ENCODE results near the gene PER2.

Gene PER2

GRCh38 chr2:238231809-238232208 is 56.6 kb downstream of the PER2 start:
- H3K36me3 Mint-ChIP-seq (ENCODE audit: low read depth) = no peaks in the 10 kb centered on the region
- H3K4me3 Mint-ChIP-seq = peak overlapping the region; percentile 82
- no peak overlapping the region for H3K27ac Mint-ChIP-seq
- peaks cover 67% of the 10 kb centered on the region for H3K27me3 Mint-ChIP-seq (ENCODE audit: low read depth)
- peaks cover 11% of the 10 kb centered on the region for H3K4me1 Mint-ChIP-seq (ENCODE audit: low read depth)
- no peaks in the 10 kb centered on the region for H3K9me3 Mint-ChIP-seq

- Mint-ChIP-seq H3K27me3 (ENCODE audit: low read depth) (peaks cover 62% of the 10 kb centered on the region), H3K9me3 (no peaks in the 10 kb centered on the region), H3K4me3 (peak overlapping the region; percentile 82), H3K27ac (no peak overlapping the region), H3K36me3 (ENCODE audit: low read depth) (no peaks in the 10 kb centered on the region), H3K4me1 (ENCODE audit: low read depth) (peaks cover 11% of the 10 kb centered on the region)
Observed at GRCh38 chr2:238231251-238231793, 57.1 kb downstream of the PER2 start.

- Mint-ChIP-seq H3K4me1 (ENCODE audit: low read depth) (peaks cover 11% of the 10 kb centered on the region), H3K27me3 (ENCODE audit: low read depth) (peaks cover 56% of the 10 kb centered on the region), H3K36me3 (ENCODE audit: low read depth) (no peaks in the 10 kb centered on the region), H3K9me3 (no peaks in the 10 kb centered on the region), H3K4me3 (peak overlapping the region; percentile 54), H3K27ac (no peak overlapping the region)
Observed at GRCh38 chr2:238230699-238231098, 57.7 kb downstream of the PER2 start.

- no peaks in the 10 kb centered on the region for H3K9me3 Mint-ChIP-seq
- H3K36me3 Mint-ChIP-seq (ENCODE audit: low read depth) = no peaks in the 10 kb centered on the region
- peaks cover 9% of the 10 kb centered on the region for H3K4me1 Mint-ChIP-seq (ENCODE audit: low read depth)
- H3K27ac Mint-ChIP-seq = no peak overlapping the region
- peaks cover 44% of the 10 kb centered on the region for H3K27me3 Mint-ChIP-seq (ENCODE audit: low read depth)
- no peak overlapping the region for H3K4me3 Mint-ChIP-seq
Observed at GRCh38 chr2:238228700-238229099, 59.7 kb downstream of the PER2 start.

- no peaks in the 10 kb centered on the region for H3K9me3 Mint-ChIP-seq
- no peak overlapping the region for H3K4me3 Mint-ChIP-seq
- H3K36me3 Mint-ChIP-seq (ENCODE audit: low read depth) = no peaks in the 10 kb centered on the region
- peaks cover 34% of the 10 kb centered on the region for H3K27me3 Mint-ChIP-seq (ENCODE audit: low read depth)
- no peak overlapping the region for H3K27ac Mint-ChIP-seq
- peaks cover 9% of the 10 kb centered on the region for H3K4me1 Mint-ChIP-seq (ENCODE audit: low read depth)
Observed at GRCh38 chr2:238227587-238228032, 60.8 kb downstream of the PER2 start.

- Mint-ChIP-seq H3K9me3 (no peaks in the 10 kb centered on the region), H3K27ac (no peak overlapping the region), H3K4me1 (ENCODE audit: low read depth) (peaks cover 9% of the 10 kb centered on the region), H3K27me3 (ENCODE audit: low read depth) (peaks cover 28% of the 10 kb centered on the region), H3K4me3 (no peak overlapping the region), H3K36me3 (ENCODE audit: low read depth) (no peaks in the 10 kb centered on the region)
Observed at GRCh38 chr2:238226698-238227586, 61.5 kb downstream of the PER2 start.

- Mint-ChIP-seq H3K36me3 (ENCODE audit: low read depth) (no peaks in the 10 kb centered on the region), H3K4me3 (no peak overlapping the region), H3K4me1 (ENCODE audit: low read depth) (peaks cover 5% of the 10 kb centered on the region), H3K27ac (no peak overlapping the region), H3K27me3 (ENCODE audit: low read depth) (peaks cover 21% of the 10 kb centered on the region), H3K9me3 (no peaks in the 10 kb centered on the region)
Observed at GRCh38 chr2:238225911-238226697, 62.3 kb downstream of the PER2 start.

GRCh38 chr2:238225121-238225520 is 63.3 kb downstream of the PER2 start:
- H3K27me3 Mint-ChIP-seq (ENCODE audit: low read depth) = peaks cover 15% of the 10 kb centered on the region
- no peak overlapping the region for H3K27ac Mint-ChIP-seq
- H3K4me3 Mint-ChIP-seq = no peak overlapping the region
- no peaks in the 10 kb centered on the region for H3K4me1 Mint-ChIP-seq (ENCODE audit: low read depth)
- H3K36me3 Mint-ChIP-seq (ENCODE audit: low read depth) = no peaks in the 10 kb centered on the region
- H3K9me3 Mint-ChIP-seq = no peaks in the 10 kb centered on the region

- Mint-ChIP-seq H3K36me3 (ENCODE audit: low read depth) (no peaks in the 10 kb centered on the region), H3K4me3 (no peak overlapping the region), H3K27ac (no peak overlapping the region), H3K9me3 (no peaks in the 10 kb centered on the region), H3K27me3 (ENCODE audit: low read depth) (peaks cover 9% of the 10 kb centered on the region), H3K4me1 (ENCODE audit: low read depth) (no peaks in the 10 kb centered on the region)
Observed at GRCh38 chr2:238224356-238225035, 63.9 kb downstream of the PER2 start.

GRCh38 chr2:238220892-238221521 is 67.4 kb downstream of the PER2 start:
- Mint-ChIP-seq H3K27me3 (ENCODE audit: low read depth) (peaks cover 5% of the 10 kb centered on the region), H3K36me3 (ENCODE audit: low read depth) (no peaks in the 10 kb centered on the region), H3K9me3 (no peaks in the 10 kb centered on the region), H3K4me3 (peak overlapping the region; percentile 25), H3K4me1 (ENCODE audit: low read depth) (peaks cover 2% of the 10 kb centered on the region), H3K27ac (no peak overlapping the region)

GRCh38 chr2:238220274-238220891 is 68.0 kb downstream of the PER2 start:
- H3K4me1 Mint-ChIP-seq (ENCODE audit: low read depth) = peaks cover 2% of the 10 kb centered on the region
- no peaks in the 10 kb centered on the region for H3K9me3 Mint-ChIP-seq
- H3K27ac Mint-ChIP-seq = no peak overlapping the region
- H3K36me3 Mint-ChIP-seq (ENCODE audit: low read depth) = no peaks in the 10 kb centered on the region
- H3K4me3 Mint-ChIP-seq = no peak overlapping the region
- peaks cover 11% of the 10 kb centered on the region for H3K27me3 Mint-ChIP-seq (ENCODE audit: low read depth)

- H3K9me3 Mint-ChIP-seq = no peaks in the 10 kb centered on the region
- H3K27ac Mint-ChIP-seq = no peak overlapping the region
- peaks cover 39% of the 10 kb centered on the region for H3K27me3 Mint-ChIP-seq (ENCODE audit: low read depth)
- peaks cover 2% of the 10 kb centered on the region for H3K4me1 Mint-ChIP-seq (ENCODE audit: low read depth)
- no peak overlapping the region for H3K4me3 Mint-ChIP-seq
- no peaks in the 10 kb centered on the region for H3K36me3 Mint-ChIP-seq (ENCODE audit: low read depth)
Observed at GRCh38 chr2:238216651-238217184, 71.7 kb downstream of the PER2 start.

GRCh38 chr2:238207006-238207405 is 81.4 kb downstream of the PER2 start:
- Mint-ChIP-seq H3K27me3 (ENCODE audit: low read depth) (peaks cover 4% of the 10 kb centered on the region), H3K4me1 (ENCODE audit: low read depth) (peaks cover 8% of the 10 kb centered on the region), H3K27ac (no peak overlapping the region), H3K36me3 (ENCODE audit: low read depth) (peaks cover 3% of the 10 kb centered on the region), H3K9me3 (no peaks in the 10 kb centered on the region), H3K4me3 (no peak overlapping the region)
